ENCODE results near the gene ITGAX. TPM values are rescaled to one million over a fixed set of nuclear protein-coding genes. Genes with fewer than 3 reads are reported as not detected.

The ITGAX gene
- total RNA-seq, 1 experiment from 2014 or later = 1.6 TPM

- Mint-ChIP-seq H3K4me3 (ENCODE audit: low read depth, unreplicated experiment) (no peak overlapping the region), H3K36me3 (ENCODE audit: insufficient read depth, unreplicated experiment) (no peaks in the 10 kb centered on the region), H3K27me3 (ENCODE audit: unreplicated experiment) (peaks cover 53% of the 10 kb centered on the region), H3K9me3 (ENCODE audit: low read depth, unreplicated experiment) (no peaks in the 10 kb centered on the region), H3K4me1 (ENCODE audit: low read depth, unreplicated experiment) (no peaks in the 10 kb centered on the region), H3K27ac (ENCODE audit: unreplicated experiment) (no peak overlapping the region)
- TF ChIP-seq, protein P1, sequence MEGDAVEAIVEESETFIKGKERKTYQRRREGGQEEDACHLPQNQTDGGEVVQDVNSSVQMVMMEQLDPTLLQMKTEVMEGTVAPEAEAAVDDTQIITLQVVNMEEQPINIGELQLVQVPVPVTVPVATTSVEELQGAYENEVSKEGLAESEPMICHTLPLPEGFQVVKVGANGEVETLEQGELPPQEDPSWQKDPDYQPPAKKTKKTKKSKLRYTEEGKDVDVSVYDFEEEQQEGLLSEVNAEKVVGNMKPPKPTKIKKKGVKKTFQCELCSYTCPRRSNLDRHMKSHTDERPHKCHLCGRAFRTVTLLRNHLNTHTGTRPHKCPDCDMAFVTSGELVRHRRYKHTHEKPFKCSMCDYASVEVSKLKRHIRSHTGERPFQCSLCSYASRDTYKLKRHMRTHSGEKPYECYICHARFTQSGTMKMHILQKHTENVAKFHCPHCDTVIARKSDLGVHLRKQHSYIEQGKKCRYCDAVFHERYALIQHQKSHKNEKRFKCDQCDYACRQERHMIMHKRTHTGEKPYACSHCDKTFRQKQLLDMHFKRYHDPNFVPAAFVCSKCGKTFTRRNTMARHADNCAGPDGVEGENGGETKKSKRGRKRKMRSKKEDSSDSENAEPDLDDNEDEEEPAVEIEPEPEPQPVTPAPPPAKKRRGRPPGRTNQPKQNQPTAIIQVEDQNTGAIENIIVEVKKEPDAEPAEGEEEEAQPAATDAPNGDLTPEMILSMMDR (IDR thresholded peaks at IDR 0.05; ENCODE audit: unreplicated experiment) = no peak
- no TSS peak for BruUV-seq (replicated peaks)
- DNase-seq = no peak
- intact Hi-C loops (cut with micrococcal nuclease; ENCODE audit: unreplicated experiment) = no loop called here
- CTCF ChIA-PET = no interaction called here
These were observed 62.9 kb downstream of the ITGAX start for GRCh38 chr16:31417916-31418315.

- Mint-ChIP-seq H3K4me3 (ENCODE audit: low read depth, unreplicated experiment) (no peak overlapping the region), H3K4me1 (ENCODE audit: low read depth, unreplicated experiment) (no peaks in the 10 kb centered on the region), H3K36me3 (ENCODE audit: insufficient read depth, unreplicated experiment) (peaks cover 4% of the 10 kb centered on the region), H3K27ac (ENCODE audit: unreplicated experiment) (no peak overlapping the region), H3K9me3 (ENCODE audit: low read depth, unreplicated experiment) (peaks cover 2% of the 10 kb centered on the region), H3K27me3 (ENCODE audit: unreplicated experiment) (peaks cover 53% of the 10 kb centered on the region)
- intact Hi-C loops (cut with micrococcal nuclease; ENCODE audit: unreplicated experiment) = no loop called here
- BruUV-seq (replicated peaks) = no TSS peak
- TF ChIP-seq, protein P1 (IDR thresholded peaks at IDR 0.05; ENCODE audit: unreplicated experiment) = no peak
- DNase-seq = no peak
- CTCF ChIA-PET = no interaction called here
These were observed 65.1 kb downstream of the ITGAX start for GRCh38 chr16:31420037-31420436.

- intact Hi-C loops (cut with micrococcal nuclease; ENCODE audit: unreplicated experiment) = no loop called here
- CTCF ChIA-PET = no interaction called here
- H3K4me3 Mint-ChIP-seq (ENCODE audit: low read depth, unreplicated experiment) = no peak overlapping the region
- H3K9me3 Mint-ChIP-seq (ENCODE audit: low read depth, unreplicated experiment) = peaks cover 2% of the 10 kb centered on the region
- H3K36me3 Mint-ChIP-seq (ENCODE audit: insufficient read depth, unreplicated experiment) = peaks cover 8% of the 10 kb centered on the region
- H3K27ac Mint-ChIP-seq (ENCODE audit: unreplicated experiment) = no peak overlapping the region
- no TSS peak for BruUV-seq (replicated peaks)
- no peaks in the 10 kb centered on the region for H3K4me1 Mint-ChIP-seq (ENCODE audit: low read depth, unreplicated experiment)
- TF ChIP-seq, protein P1 (IDR thresholded peaks at IDR 0.05; ENCODE audit: unreplicated experiment) = no peak
- H3K27me3 Mint-ChIP-seq (ENCODE audit: unreplicated experiment) = peaks cover 51% of the 10 kb centered on the region
- no peak for DNase-seq
These were observed 66.6 kb downstream of the ITGAX start for GRCh38 chr16:31421587-31421986.

DNA sequence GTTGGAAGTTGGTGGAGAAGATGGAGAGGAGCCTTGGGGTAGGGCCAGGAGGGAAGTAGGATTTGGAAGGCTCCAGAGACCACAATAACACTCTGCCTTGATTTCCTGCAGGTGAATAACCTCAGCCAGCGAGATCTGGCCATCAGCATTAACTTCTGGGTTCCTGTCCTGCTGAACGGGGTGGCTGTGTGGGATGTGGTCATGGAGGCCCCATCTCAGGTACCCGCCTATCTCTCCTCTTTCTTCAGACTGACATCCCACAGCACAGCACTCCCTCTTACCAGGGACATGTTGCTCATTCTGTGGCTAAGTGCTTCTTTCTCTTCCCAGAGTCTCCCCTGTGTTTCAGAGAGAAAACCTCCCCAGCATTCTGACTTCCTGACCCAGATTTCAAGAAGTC lies 68.3 kb downstream of the ITGAX start:
- intact Hi-C loops (cut with micrococcal nuclease; ENCODE audit: unreplicated experiment) = no loop called here
- H3K27ac Mint-ChIP-seq (ENCODE audit: unreplicated experiment) = no peak overlapping the region
- no peak overlapping the region for H3K4me3 Mint-ChIP-seq (ENCODE audit: low read depth, unreplicated experiment)
- peaks cover 54% of the 10 kb centered on the region for H3K27me3 Mint-ChIP-seq (ENCODE audit: unreplicated experiment)
- H3K9me3 Mint-ChIP-seq (ENCODE audit: low read depth, unreplicated experiment) = peaks cover 2% of the 10 kb centered on the region
- DNase-seq = no peak
- H3K4me1 Mint-ChIP-seq (ENCODE audit: low read depth, unreplicated experiment) = no peaks in the 10 kb centered on the region
- BruUV-seq (replicated peaks) = no TSS peak
- H3K36me3 Mint-ChIP-seq (ENCODE audit: insufficient read depth, unreplicated experiment) = peaks cover 9% of the 10 kb centered on the region
- CTCF ChIA-PET = interaction anchor here (0.7 kb wide), 1 partner anchor 14 kb away, joined by 4 read pairs; no protein-coding TSS in a partner anchor
- TF ChIP-seq, protein P1 (IDR thresholded peaks at IDR 0.05; ENCODE audit: unreplicated experiment) = no peak

Data from Calu3 (cell line).